ENCODE results near the gene HSF2BP.

- TF ChIP-seq POLR2A (IDR thresholded peaks at IDR 0.05; ENCODE audit: control extremely low read depth in 1 of 2, low read depth in 2 of 2, low read length in 2 of 2) (no peak), EP300 (IDR thresholded peaks at IDR 0.05; ENCODE audit: borderline replicate concordance in 1 of 2, low read depth in 2 of 2, low read length in 2 of 2) (no peak), CEBPB (IDR thresholded peaks at IDR 0.05; ENCODE audit: low read depth, low read length) (no peak), CTCF (IDR thresholded peaks at IDR 0.05; ENCODE audit: control extremely low read depth in 1 of 3, insufficient read depth in 1 of 3, low read depth in 1 of 3, low read length in 3 of 3) (no peak), YY1 (IDR thresholded peaks at IDR 0.05; ENCODE audit: low read depth, low read length) (no peak), TBP (IDR thresholded peaks at IDR 0.05; ENCODE audit: low read depth, low read length) (no peak), CREB1 (IDR thresholded peaks at IDR 0.05) (no peak), SIN3A (conservative IDR thresholded peaks at IDR 0.05 in 1 of 2, IDR thresholded peaks at IDR 0.05 in 1 of 2; ENCODE audit: low read depth in 1 of 2, low read length in 2 of 2) (no peak), USF2 (IDR thresholded peaks at IDR 0.05; ENCODE audit: low read length) (no peak)
Measured at GRCh38 chr21:43663033-43663432, 3.7 kb upstream of the HSF2BP start.
